ENCODE data around the gene DYSF.

DYSF gene

GRCh38 chr2:71456617-71457016 is 3.3 kb downstream of the DYSF start:
- no peak for DNase-seq (ENCODE audit: low spot score)

- DNase-seq (ENCODE audit: low spot score), result peak; percentile 40
Observed at GRCh38 chr2:71457123-71457915, 4.0 kb downstream of the DYSF start.

GRCh38 chr2:71457923-71458322 is 4.6 kb downstream of the DYSF start:
- no peak for DNase-seq (ENCODE audit: low spot score)

- no peak for DNase-seq (ENCODE audit: low spot score)
Observed at GRCh38 chr2:71458413-71459083, 5.2 kb downstream of the DYSF start.

- DNase-seq (ENCODE audit: low spot score), result no peak
Observed at GRCh38 chr2:71459084-71459431, 5.7 kb downstream of the DYSF start.

GRCh38 chr2:71460056-71460455 is 6.7 kb downstream of the DYSF start:
- no peak for DNase-seq (ENCODE audit: low spot score)

- peak; percentile 62 for DNase-seq (ENCODE audit: low spot score)
Observed at GRCh38 chr2:71460595-71461303, 7.4 kb downstream of the DYSF start.

GRCh38 chr2:71461304-71461671 is 7.9 kb downstream of the DYSF start:
- no peak for DNase-seq (ENCODE audit: low spot score)

GRCh38 chr2:71462056-71462605 is 8.8 kb downstream of the DYSF start:
- DNase-seq (ENCODE audit: low spot score), result no peak

GRCh38 chr2:71462641-71463341 is 9.4 kb downstream of the DYSF start:
- DNase-seq (ENCODE audit: low spot score), result no peak

GRCh38 chr2:71463342-71463654 is 9.9 kb downstream of the DYSF start:
- no peak for DNase-seq (ENCODE audit: low spot score)

GRCh38 chr2:71464389-71464788 is 11.0 kb downstream of the DYSF start:
- no peak for DNase-seq (ENCODE audit: low spot score)

GRCh38 chr2:71465356-71465755 is 12.0 kb downstream of the DYSF start:
- DNase-seq (ENCODE audit: low spot score), result no peak

- DNase-seq (ENCODE audit: low spot score), result no peak
Observed at GRCh38 chr2:71465961-71466300, 12.6 kb downstream of the DYSF start.

GRCh38 chr2:71466301-71467179 is 13.2 kb downstream of the DYSF start:
- DNase-seq (ENCODE audit: low spot score), result no peak

- no peak for DNase-seq (ENCODE audit: low spot score)
Observed at GRCh38 chr2:71467180-71467815, 13.9 kb downstream of the DYSF start.

- no peak for DNase-seq (ENCODE audit: low spot score)
Observed at GRCh38 chr2:71468279-71469015, 15.1 kb downstream of the DYSF start.

- DNase-seq (ENCODE audit: low spot score), result no peak
Observed at GRCh38 chr2:71469403-71470398, 16.3 kb downstream of the DYSF start.

- DNase-seq (ENCODE audit: low spot score), result no peak
Observed at GRCh38 chr2:71471276-71471675, 17.9 kb downstream of the DYSF start.

Data from hematopoietic multipotent progenitor cell treated with erythropoietin and hydrocortisone succinate and interleukin-3 and kit ligand, for 15 days (in vitro differentiated cells).